Fibroblast of gingiva (primary cell): Measurements from ENCODE around the gene MYO1D.
A peak's percentile ranks its signal among the peaks of the same experiment; 100 is the strongest.
"Not testable (repeated sequence)": the region's sequence is repeated elsewhere in the genome, so short reads cannot be mapped to it uniquely, and the experiment has no call there.

Experiments used
- DNase-seq: peaks from one replicate; pipeline ENCODE4 v3.0.0-alpha.2; 2011; ENCODE audit warnings: low read depth

Gene MYO1D

DNA sequence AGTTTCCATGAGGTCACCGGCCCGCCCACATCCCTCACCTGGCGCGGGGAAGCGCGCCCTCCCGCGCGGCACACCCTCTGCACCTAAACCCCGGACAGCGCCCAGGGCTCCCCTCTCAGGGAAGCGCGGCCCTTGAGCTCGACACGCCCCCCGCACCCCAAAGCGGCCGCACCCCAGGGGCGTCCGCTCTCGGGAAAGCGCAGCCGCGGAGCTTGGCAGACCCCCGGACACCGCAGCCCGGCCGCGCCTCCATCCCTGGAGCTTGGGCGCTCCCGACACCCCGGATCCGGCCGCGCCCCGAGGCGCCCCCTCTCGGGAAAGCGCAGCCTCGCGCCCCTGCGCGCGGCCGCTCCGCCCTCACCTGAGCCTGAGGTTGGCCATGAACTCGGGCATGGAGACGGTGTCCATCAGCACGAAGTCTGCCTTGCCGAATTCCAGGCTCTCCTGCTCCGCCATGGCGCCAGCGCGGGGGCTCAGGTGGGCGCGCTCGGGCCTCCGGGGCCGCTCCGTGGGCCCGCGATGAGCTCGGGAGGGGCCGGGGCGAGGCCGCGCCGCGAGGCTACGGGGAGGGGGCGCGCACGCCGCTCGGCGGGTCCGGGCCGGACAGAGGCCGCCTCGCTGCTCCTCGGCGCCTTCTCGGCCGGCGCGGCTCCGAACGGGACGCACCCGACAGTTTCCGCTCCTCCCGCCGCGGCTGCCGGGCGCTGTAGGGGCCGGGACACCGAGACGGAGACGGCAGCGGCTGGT is at the start of gene MYO1D:
Gene MYO1D (minus strand): TSS at position 708 of the 747 bp plus-strand sequence. CDS start 252 bp downstream, at position 456.
- no peak for DNase-seq

GRCh38 chr17:32926183-32926582 is 49.3 kb upstream of the MYO1D start:
- no peak for DNase-seq

DNA sequence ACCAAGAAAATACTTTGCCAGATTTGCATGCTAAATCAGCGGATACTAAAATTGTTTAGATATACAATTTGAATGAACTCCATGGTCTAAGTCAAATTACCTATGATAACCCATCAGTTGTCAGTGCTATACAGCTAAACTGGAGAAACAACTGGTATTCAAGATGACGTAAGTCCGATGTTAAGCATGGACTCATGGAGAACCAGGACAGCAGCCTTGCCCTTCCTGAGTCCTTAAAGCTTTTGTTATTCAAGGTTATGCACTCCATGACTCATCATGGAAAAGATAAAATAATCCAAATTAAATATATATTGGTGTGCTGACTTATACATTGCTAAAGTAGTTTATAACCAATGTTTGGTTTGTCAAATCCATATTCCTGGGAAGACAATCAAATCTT is 47.0 kb upstream of the MYO1D start:
- not testable (repeated sequence) for DNase-seq

- no peak for DNase-seq
Measured at GRCh38 chr17:32921017-32921416, 44.1 kb upstream of the MYO1D start.

GRCh38 chr17:32920293-32920692 is 43.4 kb upstream of the MYO1D start:
- DNase-seq = no peak

DNA sequence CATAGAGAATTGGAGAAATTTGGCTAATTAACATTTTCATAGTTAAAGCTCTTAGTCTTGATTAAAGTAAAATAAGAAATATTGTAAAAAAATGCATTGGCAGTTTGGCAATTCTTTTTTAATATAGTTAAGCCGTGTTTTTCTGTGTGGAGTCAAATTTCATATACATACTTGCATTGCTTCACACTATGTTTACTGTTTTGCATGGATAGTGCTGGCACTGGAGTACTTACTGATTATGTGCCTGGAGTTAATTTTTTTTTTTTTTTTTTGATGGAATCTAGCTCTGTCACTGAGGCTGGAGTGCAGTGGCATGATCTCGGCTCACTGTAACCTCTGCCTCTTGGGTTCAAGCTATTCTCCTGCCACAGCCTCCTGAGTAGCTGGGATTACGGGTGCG is 43.0 kb upstream of the MYO1D start:
- DNase-seq = peak; percentile 63

- DNase-seq = no peak
Measured at GRCh38 chr17:32917842-32918241, 40.9 kb upstream of the MYO1D start.

GRCh38 chr17:32917081-32917480 is 40.2 kb upstream of the MYO1D start:
- no peak for DNase-seq

- no peak for DNase-seq
Measured at GRCh38 chr17:32916134-32916533, 39.2 kb upstream of the MYO1D start.

DNA sequence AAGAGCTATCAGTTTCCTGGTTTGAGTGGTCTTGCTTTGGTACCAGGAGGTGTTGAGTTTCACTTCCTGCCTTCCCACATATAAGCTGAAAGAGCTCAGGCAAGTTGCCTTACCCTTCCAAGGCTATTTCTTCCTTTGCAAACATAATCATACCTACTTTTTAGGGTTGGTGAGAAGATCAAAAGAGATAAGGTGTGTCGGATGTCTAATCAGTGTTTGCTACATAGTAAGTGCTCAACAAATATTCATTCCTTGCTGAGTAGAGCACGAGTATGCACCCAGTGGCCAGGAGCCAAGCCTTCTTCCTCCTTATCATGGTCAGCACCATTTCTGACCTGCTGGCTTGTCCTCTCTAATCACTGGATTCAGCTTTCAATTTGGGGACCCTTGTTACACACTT is 38.3 kb upstream of the MYO1D start:
- no peak for DNase-seq

DNA sequence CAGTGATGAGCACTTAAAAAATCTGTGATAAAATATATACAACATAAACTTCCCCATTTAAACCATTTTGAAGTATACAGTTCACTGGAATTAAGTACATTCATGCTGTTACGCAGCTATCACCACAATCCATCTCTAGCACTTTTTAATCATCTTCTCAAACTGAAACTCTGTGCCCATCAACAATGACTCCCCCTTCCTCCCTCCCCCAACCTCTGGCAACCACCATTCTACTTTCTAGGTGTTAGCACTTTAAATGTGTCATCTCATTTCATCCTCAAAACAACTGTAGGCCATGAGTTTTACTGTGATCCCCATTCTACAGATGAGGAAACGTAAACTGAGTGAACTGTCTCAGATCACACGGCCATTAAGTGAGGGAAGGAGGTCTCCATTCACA is 37.3 kb upstream of the MYO1D start:
- no peak for DNase-seq

DNA sequence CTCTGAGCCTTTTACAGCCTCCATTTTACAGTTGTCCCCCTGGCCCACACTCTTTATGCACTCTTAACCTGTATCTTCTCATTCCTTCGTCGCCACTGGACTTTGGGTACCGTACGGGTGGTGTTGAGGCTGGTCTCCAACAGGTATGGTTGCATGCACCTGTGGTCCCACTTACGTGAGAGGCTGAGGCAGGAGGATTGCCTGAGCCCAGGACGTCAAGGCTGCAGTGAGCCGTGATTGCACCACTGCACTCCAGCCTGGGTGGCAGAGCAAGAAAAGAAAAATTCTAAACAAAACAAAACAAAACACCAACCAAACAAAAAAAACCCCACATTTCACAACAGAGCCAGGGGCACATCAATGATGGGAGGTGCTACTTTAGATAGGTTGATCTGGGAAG is 36.7 kb upstream of the MYO1D start:
- no peak for DNase-seq

GRCh38 chr17:32912218-32912897 is 35.4 kb upstream of the MYO1D start:
- DNase-seq = peak; percentile 76

- DNase-seq = no peak
Measured at GRCh38 chr17:32910769-32911168, 33.8 kb upstream of the MYO1D start.

GRCh38 chr17:32909787-32910369 is 33.0 kb upstream of the MYO1D start:
- DNase-seq = peak; percentile 83

DNA sequence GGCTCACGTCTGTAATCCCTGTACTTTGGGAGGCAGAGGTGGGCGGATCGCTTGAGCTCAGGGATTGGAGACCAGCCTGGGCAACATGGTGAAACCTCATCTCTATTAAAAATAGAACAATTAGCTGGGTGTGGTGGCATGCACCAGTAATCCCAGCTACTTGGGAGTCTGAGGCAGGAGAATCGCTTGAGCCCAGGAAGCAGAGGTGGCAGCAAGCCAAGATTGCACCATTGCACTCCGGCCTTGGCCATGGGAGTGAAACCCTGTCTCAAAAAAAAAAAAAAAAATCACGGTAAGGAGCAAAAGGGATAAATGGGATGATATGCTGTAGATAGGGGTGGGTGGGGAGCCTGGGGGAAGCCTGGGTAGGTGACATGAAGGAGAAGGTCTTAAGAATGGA is 30.7 kb upstream of the MYO1D start:
- DNase-seq = no peak

DNA sequence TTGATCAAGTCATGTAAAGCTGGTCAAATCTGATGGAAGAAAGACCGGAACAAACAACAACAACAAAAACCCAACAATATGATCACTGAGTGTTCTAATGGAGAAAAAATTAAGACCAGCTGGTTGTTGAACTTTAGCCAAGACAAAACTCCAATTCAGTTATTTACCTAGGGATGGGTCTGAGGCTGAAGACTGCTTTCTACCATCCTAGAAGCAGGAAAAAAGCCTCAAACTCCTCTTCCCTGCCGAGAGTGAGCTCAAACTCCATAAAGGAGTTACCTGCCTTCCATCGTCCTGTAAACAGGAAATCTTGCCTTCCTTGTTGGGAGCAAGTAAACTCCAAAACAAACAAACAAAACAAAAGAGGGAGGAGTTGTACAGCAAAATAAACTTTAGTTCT is 28.0 kb upstream of the MYO1D start:
- no peak for DNase-seq

DNA sequence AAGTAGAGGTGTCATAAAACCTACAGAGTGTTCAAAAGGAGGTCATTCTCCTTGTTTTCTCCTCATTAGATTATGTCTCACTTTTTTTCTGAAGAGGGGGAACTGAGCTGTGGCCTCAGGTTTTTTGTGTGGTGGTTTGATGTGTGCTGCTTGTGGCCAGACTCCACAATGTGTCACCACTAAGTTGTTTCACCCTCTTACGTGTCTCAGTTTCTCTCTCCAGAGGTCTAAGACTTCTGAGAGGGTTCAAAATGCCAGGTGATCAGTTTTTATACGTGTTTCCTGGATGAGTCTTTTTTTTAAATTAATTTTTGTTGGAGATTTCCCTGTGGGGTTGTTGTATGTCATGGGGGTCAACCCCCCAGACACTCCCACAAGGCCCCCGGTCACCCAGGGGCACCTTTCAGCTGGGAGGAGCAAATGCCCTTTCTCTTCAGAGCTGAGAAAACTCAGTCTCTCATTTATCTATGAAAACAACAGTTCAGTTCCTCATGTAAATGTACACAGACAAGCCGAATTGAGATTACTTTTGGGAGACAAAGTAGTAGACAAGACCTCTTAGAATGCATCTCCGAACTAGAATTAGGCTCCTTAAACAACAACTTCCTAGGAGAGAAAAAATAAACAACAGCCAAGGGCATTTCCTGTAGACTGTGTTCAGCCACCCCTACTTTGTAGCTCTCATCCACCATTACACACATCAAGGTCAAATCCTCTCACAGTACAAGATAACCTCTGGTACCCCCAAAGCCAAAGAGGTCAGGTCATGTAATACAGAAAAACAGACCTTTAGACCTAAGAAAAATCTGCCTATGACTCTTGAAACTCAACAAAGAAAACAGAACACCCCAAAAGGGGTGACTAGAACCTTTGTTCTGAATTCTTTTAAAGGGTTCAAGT is 27.1 kb upstream of the MYO1D start:
- DNase-seq = no peak

DNA sequence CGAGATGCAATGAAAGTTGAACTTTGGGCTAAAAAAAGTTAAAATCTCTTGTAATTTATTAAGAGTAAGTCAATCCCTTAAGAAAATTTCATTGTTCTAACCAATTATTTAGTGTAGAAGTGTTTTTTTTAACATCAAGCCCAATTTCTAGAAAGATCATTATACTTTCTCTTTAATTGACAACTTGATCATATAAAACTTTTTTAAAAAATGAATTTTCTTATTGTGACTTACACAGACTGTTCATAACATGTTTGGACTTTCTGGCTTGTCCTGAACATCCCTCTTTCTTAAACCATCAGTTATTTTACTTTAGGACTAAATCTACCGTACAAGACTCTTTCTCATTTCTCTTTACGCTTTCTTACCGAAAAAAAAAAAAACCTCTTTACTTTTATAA is 24.8 kb upstream of the MYO1D start:
- DNase-seq = no peak

DNA sequence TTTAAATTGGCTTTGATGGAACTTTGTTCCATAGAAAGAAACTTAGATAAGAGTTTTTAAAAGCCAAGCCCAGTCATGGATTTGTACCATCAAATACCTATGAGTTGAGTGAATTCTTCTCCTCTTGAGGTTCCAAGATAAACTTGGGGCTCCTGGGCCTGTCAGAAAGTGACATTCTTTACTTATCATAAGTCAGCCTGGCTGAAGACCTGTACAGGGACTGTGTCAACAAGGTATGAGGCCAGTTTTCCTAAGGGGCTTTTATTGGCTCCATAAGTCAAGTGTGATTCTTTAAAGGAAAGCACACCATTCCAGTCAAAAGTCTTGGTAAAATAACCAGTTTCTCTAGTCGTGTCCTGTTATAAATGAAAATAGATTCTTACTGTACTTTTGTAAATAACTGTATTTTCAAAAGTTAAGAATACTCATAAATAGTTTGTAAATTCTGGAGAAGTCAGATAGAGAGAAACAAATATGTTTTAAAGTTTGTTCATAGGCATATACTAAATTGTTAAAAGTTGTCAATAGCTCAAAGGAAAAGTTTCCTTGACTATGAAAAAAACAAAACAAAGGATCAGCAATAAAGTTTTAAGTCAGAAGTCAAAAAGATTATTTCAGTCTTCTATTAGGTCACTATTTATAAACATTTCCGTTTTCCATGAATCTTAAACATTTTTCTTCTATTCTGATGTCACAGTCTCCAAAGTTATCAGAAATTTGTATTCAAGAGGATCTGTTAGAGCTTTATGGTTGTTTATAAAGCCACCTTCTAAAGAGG is 22.5 kb upstream of the MYO1D start:
- DNase-seq = no peak

DNA sequence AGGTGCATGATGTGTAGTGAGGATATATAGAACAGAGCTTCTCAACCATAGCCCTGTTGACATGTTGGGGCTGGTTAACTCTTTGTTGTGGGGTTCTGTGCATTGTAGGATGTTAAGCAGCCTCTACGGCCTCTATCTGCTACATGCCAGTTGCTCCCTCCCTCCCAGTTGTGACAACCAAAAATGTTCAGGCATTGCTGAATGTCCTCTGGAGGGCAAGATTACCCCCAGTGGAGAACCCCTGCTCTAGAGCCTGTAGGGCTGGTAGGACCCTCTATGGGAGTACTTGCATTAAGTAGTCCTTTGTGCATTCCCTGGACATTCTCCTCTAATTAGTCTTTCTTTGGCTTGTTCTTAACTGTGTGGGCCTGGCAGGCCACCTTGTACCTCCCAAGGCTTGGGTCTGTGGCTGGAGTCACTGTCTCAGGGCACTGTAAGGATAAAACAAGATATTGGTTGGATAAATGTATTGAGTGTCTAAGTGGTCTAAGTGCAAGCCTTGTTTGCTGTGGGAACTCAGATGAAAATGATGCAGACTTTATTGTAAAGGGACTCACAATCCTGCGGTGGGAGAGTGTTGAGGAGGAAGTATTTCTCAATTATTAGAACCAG is 19.8 kb upstream of the MYO1D start:
- no peak for DNase-seq
